Measurements from ENCODE around the gene CLEC16A. TPM values are rescaled to one million over a fixed set of nuclear protein-coding genes. Genes with fewer than 3 reads are reported as not detected.

The CLEC16A gene
- polyA plus RNA-seq, 3 donors, result 3.4 to 12.0 (median 5.8) TPM

DNA sequence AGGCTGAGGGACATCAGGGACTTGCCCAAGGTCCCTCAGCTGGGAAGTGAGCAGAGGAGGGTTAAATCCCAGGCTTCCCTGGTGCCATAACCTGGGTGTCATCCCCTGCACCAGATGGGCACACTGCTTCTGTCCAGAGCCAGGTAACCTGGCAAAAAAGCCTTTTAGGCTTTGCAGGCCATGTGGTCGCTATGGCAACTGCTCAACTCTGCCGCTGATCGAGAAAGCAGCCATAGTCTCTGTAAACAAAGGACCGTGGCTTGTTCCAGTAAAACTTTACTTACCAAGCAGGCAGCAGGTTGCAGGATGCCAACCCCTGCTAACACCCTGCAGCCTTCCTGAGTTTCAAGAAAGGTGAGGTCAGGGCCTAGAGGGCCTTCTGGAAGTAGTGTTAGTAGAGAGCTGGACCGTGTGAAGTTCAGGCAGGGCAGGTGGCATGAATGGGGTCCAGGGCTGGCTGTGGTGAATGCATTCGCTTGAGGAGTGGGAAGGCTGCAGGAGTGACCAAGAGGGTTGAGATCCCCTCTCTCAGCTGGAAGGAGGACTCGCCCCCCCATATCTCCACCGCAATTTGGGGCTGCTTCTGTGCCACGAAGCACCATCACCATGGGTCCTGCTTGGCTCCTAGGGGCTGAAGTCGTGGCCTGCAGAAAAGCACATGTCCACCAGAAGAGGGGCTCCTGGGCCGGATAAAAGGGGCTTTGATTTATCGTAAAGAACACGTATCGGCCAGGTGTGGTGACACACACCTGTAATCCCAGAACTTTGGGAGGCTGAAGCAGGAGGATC, 220.3 kb downstream of the CLEC16A start:
- intact Hi-C loops (cut with micrococcal nuclease), result no loop called here
- Mint-ChIP-seq H3K9me3 (peaks cover 0 to 2% (median 0%) of the 10 kb centered on the region in 7 donors), H3K4me3 (no peak overlapping the region), H3K36me3 (peaks cover 41 to 55% of the 10 kb centered on the region in 2 donors), H3K27me3 (ENCODE audit: low read depth in 3 of 3) (peaks cover 1 to 4% (median 2%) of the 10 kb centered on the region in 3 donors), H3K27ac (no peak overlapping the region), H3K4me1 (no peaks in the 10 kb centered on the region)
- H3K4me3 ChIP-seq (replicated peaks in 1 of 3; ENCODE audit: low read depth in 2 of 3, low read length in 3 of 3), result no peak overlapping the region
- H3K9ac ChIP-seq (ENCODE audit: insufficient read depth, low read length, poor library complexity, severe bottlenecking), result no peak overlapping the region
- DNase-seq, result no peak
- no peaks in the 10 kb centered on the region for H3K79me2 ChIP-seq (ENCODE audit: insufficient read depth, low read length)
- no peaks in the 10 kb centered on the region for H3K27me3 ChIP-seq (ENCODE audit: control insufficient read depth in 2 of 2, insufficient read depth in 2 of 2, low read length in 2 of 2)
- no peak overlapping the region for H3K27ac ChIP-seq (ENCODE audit: low read depth in 1 of 2, low read length in 2 of 2)
- TF ChIP-seq, protein P1, sequence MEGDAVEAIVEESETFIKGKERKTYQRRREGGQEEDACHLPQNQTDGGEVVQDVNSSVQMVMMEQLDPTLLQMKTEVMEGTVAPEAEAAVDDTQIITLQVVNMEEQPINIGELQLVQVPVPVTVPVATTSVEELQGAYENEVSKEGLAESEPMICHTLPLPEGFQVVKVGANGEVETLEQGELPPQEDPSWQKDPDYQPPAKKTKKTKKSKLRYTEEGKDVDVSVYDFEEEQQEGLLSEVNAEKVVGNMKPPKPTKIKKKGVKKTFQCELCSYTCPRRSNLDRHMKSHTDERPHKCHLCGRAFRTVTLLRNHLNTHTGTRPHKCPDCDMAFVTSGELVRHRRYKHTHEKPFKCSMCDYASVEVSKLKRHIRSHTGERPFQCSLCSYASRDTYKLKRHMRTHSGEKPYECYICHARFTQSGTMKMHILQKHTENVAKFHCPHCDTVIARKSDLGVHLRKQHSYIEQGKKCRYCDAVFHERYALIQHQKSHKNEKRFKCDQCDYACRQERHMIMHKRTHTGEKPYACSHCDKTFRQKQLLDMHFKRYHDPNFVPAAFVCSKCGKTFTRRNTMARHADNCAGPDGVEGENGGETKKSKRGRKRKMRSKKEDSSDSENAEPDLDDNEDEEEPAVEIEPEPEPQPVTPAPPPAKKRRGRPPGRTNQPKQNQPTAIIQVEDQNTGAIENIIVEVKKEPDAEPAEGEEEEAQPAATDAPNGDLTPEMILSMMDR (IDR thresholded peaks at IDR 0.05), result no peak
- H3K4me1 ChIP-seq (ENCODE audit: control insufficient read depth in 1 of 2, insufficient read depth in 2 of 2, low read length in 2 of 2), result no peaks in the 10 kb centered on the region
- peaks cover 3% of the 10 kb centered on the region for H4K20me1 ChIP-seq (ENCODE audit: insufficient read depth, low read length)
- H3K9me3 ChIP-seq (replicated peaks in 1 of 2; ENCODE audit: control insufficient read depth in 1 of 2, insufficient read depth in 1 of 2, low read length in 2 of 2), result no peaks in the 10 kb centered on the region
- peaks cover 20 to 41% of the 10 kb centered on the region in 2 donors for H3K36me3 ChIP-seq (replicated peaks in 1 of 2; ENCODE audit: control insufficient read depth in 1 of 2, insufficient read depth in 2 of 2, low read length in 2 of 2)
- WGBS (ENCODE audit: insufficient coverage), result 96% methylated on average over 7 of the region's 14 CpGs
- no peak overlapping the region for H2AFZ ChIP-seq (ENCODE audit: insufficient read depth, low read depth, low read length, poor library complexity, severe bottlenecking)
- H3K4me2 ChIP-seq (replicated peaks; ENCODE audit: extremely low read depth, low read length, poor library complexity, severe bottlenecking), result no peak overlapping the region

DNA sequence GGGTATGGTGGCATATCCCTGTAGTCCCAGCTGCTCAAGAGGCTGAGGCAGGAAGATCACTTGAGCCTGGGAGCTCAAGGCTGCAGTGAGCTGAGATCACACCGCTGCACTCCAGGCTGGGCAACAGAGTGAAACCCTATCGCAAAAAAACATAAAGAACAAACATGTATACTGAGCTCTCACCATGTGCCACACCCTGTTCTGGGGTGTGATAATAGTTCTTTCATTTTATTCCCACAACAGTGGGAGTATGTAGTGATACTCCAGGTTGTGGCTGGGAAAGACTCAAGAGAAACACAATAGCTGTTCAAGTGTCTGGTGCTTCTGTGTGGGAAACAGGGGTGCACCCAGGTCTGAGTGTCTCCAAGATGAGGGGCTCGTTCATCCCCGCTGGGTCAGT, 221.0 kb downstream of the CLEC16A start:
- TF ChIP-seq, protein P1 (IDR thresholded peaks at IDR 0.05), result no peak
- DNase-seq, result no peak
- Histone ChIP-seq H2AFZ (ENCODE audit: insufficient read depth, low read depth, low read length, poor library complexity, severe bottlenecking) (no peak overlapping the region), H3K79me2 (ENCODE audit: insufficient read depth, low read length) (no peaks in the 10 kb centered on the region), H3K4me2 (replicated peaks; ENCODE audit: extremely low read depth, low read length, poor library complexity, severe bottlenecking) (no peak overlapping the region), H3K9me3 (replicated peaks in 1 of 2; ENCODE audit: control insufficient read depth in 1 of 2, insufficient read depth in 1 of 2, low read length in 2 of 2) (no peaks in the 10 kb centered on the region), H4K20me1 (ENCODE audit: insufficient read depth, low read length) (peaks cover 3% of the 10 kb centered on the region), H3K4me1 (ENCODE audit: control insufficient read depth in 1 of 2, insufficient read depth in 2 of 2, low read length in 2 of 2) (no peaks in the 10 kb centered on the region), H3K36me3 (replicated peaks in 1 of 2; ENCODE audit: control insufficient read depth in 1 of 2, insufficient read depth in 2 of 2, low read length in 2 of 2) (peaks cover 20 to 48% of the 10 kb centered on the region in 2 donors), H3K9ac (ENCODE audit: insufficient read depth, low read length, poor library complexity, severe bottlenecking) (no peak overlapping the region), H3K27ac (ENCODE audit: low read depth in 1 of 2, low read length in 2 of 2) (no peak overlapping the region), H3K27me3 (ENCODE audit: control insufficient read depth in 2 of 2, insufficient read depth in 2 of 2, low read length in 2 of 2) (no peaks in the 10 kb centered on the region), H3K4me3 (replicated peaks in 1 of 3; ENCODE audit: low read depth in 2 of 3, low read length in 3 of 3) (no peak overlapping the region)
- H3K9me3 Mint-ChIP-seq, result peaks cover 0 to 1% (median 0%) of the 10 kb centered on the region in 7 donors
- peaks cover 1 to 4% (median 2%) of the 10 kb centered on the region in 3 donors for H3K27me3 Mint-ChIP-seq (ENCODE audit: low read depth in 3 of 3)
- intact Hi-C loops (cut with micrococcal nuclease), result no loop called here
- H3K36me3 Mint-ChIP-seq, result peaks cover 44 to 56% of the 10 kb centered on the region in 2 donors
- WGBS (ENCODE audit: insufficient coverage), result 100% methylated on average over 2 of the region's 4 CpGs
- no peak overlapping the region for H3K4me3 Mint-ChIP-seq
- H3K4me1 Mint-ChIP-seq, result no peaks in the 10 kb centered on the region
- H3K27ac Mint-ChIP-seq, result no peak overlapping the region

All from CD14-positive monocyte (primary cell).